DND-41 (cell line): ENCODE data around the gene SHD.
"Not testable (repeated sequence)": the region's sequence is repeated elsewhere in the genome, so short reads cannot be mapped to it uniquely, and the experiment has no call there.

Experiments used
- CTCF ChIP-seq: IDR thresholded peaks from 2 replicates; pipeline ENCODE4 v1.5.1; 2012; ENCODE audit warnings: borderline replicate concordance, low read length, moderate library complexity, mild to moderate bottlenecking; ENCODE audit not compliant: poor library complexity, severe bottlenecking; ENCODE audit errors: extremely low read depth
- EZH2 ChIP-seq: IDR thresholded peaks from 3 replicates; pipeline ENCODE4 v1.6.1; 2012; ENCODE audit warnings: borderline replicate concordance, low read depth, mild to moderate bottlenecking, moderate library complexity, low read length, inconsistent platforms; ENCODE audit not compliant: severe bottlenecking

GRCh38 chr19:4230237-4230636 lies 48.8 kb upstream of the SHD start:
- TF ChIP-seq EZH2, CTCF: not testable (repeated sequence)
